Stimulated activated CD4-positive, alpha-beta T cell treated with anti-CD3 and anti-CD28 coated beads, TNF-alpha, amount 100 ng/mL, for 1 hour (primary cell): ENCODE measurements around the gene KLK3.

Experiments
- DNase-seq, 3 donors: peaks; one replicate each; pipeline ENCODE4 v3.0.0-alpha.2; 2020; ENCODE audit warnings: low read depth in 3 of 3, low spot score in 1 of 3

The KLK3 gene

DNA sequence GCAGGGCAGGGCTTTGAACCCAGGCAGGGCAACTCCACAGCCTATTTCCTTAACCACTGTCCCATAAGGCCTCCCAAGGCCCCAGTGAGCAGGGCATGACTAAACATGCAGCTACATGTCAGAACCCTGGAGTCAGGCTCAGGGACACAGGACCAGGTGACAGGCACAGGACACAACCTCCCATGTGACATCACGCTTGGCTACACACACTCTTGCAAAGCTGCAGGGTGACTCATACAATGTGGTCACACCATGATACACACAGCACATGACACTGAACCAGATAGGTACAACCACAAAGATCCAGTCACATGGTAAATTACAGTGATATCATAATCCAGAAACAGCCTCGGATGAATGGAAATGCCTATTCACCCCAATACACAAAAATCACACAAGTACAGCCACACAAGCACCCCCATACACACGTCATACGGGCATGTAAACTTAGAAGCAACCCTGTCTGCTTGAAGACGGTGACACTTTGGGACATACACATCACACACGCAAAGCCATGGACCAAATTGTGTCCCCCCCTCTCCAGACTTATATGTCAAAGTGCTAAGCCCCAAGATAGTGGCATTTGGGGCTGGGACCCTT, 42.0 kb downstream of the KLK3 start:
- no peak for DNase-seq

DNA sequence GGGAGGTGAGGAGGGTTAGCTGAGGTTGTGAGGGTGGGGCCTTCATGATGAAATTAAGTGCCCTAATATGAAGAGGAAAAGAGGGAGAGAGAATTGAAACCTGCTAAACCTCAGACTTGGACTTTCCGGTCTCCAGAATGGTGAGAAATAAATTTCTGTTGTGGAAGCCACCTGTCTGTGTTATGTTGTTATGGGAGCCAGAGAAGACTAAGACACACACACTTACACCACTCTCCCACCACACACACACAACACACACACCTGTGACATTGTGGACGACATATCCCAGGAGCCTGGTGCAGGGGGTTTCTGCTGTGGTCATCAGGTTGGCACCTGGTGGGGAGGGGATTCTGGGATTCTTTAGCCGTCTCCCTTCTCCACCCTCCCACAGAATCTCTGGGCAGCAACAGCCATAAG, 42.5 kb downstream of the KLK3 start:
- DNase-seq, result no peak

- DNase-seq, result no peak
Observed at GRCh38 chr19:50897612-50898011, 42.9 kb downstream of the KLK3 start.

DNA sequence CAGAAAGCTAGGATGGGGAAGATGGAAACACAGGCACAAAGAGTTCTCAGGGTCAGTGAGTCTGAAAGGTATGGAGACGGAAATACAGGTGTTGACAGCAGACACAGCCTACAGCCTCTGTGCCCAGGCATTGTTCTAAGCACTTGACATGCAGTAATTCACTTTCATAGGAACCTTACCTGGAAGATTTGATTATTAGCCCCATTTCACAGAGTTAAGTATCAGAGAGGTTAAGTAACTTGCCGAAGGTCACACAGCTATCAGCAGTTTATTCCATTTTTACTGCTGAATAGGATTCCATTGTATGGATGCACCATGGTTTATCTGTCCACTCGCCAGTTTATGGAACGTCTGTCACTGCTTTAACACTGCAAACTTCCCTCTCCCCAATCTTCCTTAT, 43.3 kb downstream of the KLK3 start:
- no peak for DNase-seq

DNA sequence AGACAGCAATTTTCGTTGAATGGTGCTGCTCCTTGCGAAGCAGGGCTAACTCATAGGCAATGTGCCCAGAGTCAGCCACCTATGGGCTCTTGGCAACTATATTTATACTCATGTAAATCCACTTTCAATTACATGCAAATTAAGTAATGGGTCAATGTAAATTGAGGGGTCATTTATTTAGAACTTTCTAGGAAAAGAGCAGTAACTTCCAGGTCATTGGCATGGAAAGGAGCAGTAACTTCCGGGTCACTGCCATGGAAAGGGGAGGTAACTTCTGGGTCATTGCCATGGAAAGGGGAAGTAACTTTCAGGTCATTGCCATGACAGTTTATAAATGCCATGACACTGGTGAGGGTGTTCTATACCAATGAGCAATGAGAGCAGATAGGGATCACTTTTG, 44.9 kb downstream of the KLK3 start:
- DNase-seq, result no peak

DNA sequence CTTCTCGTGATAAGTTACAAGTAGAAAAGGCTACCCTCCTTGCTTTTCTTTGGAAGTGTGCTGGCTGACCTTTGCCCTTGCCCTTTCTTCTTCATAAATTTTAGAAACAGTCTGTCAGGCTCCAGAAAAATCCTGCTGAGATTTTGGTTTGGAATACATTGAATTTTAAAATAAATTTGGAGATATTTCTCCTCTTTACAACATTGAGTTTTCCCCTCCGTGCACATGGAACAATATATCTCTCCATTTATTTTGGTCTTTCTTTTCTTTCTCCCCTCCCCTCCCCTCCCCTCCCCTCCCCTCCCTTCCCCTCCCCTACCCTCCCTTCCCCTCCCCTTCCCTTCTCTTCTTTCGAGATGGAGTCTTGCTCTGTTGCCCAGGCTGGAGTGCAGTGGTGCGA, 47.9 kb downstream of the KLK3 start:
- DNase-seq, result no peak

GRCh38 chr19:50906217-50906616, 51.5 kb downstream of the KLK3 start:
- DNase-seq, result peak in 1 of 3 donors; percentile 22

- no peak for DNase-seq
Observed at GRCh38 chr19:50908336-50908735, 53.6 kb downstream of the KLK3 start.

- DNase-seq, result peak in 1 of 3 donors; percentile 10
Observed at GRCh38 chr19:50909240-50910070, 54.7 kb downstream of the KLK3 start.
